Neural progenitor cell (in vitro differentiated cells): ENCODE results near the gene PCGF5.

Experiments
- EZH2 ChIP-seq: fragments of 200-600 bp; sonication (generic); IDR thresholded peaks from 2 replicates; pipeline ENCODE4 v1.6.1; 2017; ENCODE audit warnings: antibody characterized with exemption, mild to moderate bottlenecking, moderate library complexity
- EZH2phosphoT487 ChIP-seq: fragments of 200-600 bp; sonication (generic); IDR thresholded peaks from 2 replicates; pipeline ENCODE4 v1.6.1; 2017; ENCODE audit warnings: antibody characterized with exemption
- TF ChIP-seq, protein P1 (sequence below): fragments of 200-600 bp; sonication (generic); IDR thresholded peaks from 2 replicates; pipeline ENCODE4 v1.5.1; 2017; ENCODE audit warnings: antibody characterized with exemption, mild to moderate bottlenecking

DNA sequence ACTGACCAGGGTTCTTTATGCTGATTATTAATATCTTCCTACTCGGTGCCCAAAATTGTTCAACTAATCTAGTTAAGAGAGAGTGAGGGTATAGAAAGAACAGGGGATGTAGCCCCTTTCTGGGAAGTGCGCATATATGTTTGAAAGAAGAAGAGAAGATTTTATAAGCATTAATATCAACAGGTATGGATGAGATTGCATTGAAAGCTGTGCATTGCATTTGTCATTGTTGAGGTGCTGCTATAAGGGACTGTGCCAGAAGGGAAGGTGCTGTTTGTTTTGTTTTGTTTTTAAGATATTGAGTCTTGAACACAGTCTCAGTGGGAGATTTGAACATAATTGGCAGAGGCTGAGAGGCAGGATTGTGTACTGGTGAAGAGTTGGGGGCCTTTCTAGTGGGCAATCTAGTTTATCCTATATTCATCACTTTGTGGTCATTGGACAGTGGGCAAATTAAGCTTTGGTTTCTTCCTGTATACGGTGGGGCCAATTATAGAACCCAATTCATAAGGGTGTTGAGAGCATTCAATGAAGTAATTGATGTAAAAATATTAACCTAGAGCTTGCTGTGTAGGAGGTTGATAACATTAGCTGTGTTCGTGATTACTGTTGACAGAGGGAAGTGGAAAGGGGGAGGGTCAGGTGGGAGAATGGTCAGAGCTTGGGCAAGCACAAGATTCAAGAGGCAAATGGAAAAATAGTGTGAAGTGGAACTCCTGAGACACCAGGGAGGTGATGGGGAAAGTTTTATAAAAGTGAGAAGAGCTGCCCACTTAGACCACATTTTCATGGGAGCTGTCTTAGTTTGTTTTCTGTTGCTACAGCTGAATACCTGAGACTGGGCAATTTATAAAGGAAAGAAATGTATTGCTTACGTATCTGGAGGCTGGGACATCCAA is 19.9 kb upstream of the PCGF5 start:
- TF ChIP-seq, protein P1, sequence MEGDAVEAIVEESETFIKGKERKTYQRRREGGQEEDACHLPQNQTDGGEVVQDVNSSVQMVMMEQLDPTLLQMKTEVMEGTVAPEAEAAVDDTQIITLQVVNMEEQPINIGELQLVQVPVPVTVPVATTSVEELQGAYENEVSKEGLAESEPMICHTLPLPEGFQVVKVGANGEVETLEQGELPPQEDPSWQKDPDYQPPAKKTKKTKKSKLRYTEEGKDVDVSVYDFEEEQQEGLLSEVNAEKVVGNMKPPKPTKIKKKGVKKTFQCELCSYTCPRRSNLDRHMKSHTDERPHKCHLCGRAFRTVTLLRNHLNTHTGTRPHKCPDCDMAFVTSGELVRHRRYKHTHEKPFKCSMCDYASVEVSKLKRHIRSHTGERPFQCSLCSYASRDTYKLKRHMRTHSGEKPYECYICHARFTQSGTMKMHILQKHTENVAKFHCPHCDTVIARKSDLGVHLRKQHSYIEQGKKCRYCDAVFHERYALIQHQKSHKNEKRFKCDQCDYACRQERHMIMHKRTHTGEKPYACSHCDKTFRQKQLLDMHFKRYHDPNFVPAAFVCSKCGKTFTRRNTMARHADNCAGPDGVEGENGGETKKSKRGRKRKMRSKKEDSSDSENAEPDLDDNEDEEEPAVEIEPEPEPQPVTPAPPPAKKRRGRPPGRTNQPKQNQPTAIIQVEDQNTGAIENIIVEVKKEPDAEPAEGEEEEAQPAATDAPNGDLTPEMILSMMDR = no peak
- TF ChIP-seq EZH2 (no peak), EZH2phosphoT487 (no peak)
